ENCODE data around the gene C1orf174.

Gene C1orf174

DNA sequence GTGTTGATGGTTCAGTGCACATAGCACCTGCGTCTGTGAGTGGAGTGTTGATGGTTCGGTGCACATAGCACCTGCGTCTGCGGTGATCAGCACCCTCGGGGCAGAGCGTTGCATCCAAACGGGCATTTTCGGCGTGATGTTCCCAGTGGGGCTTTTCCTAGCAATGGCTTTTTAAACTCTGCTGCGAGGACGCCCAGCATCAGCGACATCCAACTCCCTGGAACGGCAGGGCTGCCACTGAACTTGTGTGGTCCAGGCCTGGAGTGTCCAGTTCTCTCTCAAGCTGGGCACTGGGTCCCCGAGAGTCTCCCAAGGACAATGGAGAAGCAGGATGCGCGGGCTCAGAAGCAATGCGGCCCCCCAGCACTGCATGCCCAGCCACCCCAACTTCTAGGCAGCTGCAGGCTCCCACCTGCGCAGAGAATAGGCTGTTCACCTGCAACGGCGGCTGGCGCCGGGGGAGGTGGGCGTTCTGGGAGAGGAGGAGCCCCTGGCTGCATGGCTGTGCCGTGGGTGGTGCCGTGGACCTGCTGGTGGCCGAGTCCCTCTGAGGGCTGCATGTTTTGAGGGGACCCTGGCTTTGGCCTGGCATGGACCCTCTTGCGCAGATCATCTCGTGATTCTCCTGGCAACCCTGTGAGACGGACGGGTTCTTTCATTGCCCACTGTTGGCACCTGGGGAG is 10.1 kb upstream of the C1orf174 start:
- DNase-seq (ENCODE audit: low read depth): no peak

DNA sequence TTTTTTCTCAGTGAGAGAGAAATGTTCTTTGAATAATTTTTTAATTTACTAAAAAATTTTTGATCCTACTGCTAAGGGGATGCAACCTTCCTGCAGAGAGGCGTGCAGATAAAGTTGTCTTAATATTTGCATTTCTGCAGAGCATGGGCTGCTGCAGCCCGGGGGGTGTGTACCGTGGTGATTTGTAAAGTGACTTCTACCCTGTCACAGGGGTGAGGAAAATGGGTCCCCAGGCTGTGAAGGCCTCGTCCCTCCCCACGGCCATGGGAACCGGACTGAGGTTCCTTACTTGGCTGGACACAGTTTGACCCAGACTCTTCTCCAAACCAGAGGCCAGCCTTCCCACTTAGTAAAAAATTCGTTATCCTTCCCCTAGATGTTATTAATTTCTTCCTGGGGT is 9.5 kb upstream of the C1orf174 start:
- DNase-seq (ENCODE audit: low read depth): no peak

DNA sequence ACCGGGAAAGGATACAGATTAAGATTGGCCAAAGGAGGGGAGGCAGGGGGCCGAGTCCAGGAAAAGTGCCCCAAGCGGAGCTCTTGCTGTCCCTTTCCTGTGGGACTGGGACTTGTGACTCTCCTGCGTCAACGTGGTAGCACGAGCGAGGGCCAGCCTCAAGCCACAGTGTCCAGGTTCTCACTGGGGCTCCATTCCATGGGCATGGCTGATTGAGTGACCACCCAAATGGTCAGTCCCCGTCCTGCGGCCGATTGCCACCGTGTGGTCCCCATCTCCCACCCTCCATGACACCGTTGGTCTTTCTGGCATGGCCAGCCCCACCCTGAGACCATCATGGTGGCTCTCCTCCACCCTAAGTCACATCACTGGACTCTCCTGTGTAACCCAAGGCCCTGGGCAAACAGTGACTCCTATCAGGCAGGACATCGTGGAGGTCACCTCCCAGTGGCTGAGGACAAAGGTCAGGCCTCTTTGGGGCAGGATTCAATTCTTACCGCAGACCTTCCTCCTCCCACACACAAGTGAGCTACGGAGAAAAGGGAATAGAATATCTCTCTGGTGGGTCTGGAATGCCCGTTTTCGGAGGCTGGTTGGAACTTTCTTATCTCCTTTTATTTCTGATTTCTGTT is 8.9 kb upstream of the C1orf174 start:
- no peak for DNase-seq (ENCODE audit: low read depth)

DNA sequence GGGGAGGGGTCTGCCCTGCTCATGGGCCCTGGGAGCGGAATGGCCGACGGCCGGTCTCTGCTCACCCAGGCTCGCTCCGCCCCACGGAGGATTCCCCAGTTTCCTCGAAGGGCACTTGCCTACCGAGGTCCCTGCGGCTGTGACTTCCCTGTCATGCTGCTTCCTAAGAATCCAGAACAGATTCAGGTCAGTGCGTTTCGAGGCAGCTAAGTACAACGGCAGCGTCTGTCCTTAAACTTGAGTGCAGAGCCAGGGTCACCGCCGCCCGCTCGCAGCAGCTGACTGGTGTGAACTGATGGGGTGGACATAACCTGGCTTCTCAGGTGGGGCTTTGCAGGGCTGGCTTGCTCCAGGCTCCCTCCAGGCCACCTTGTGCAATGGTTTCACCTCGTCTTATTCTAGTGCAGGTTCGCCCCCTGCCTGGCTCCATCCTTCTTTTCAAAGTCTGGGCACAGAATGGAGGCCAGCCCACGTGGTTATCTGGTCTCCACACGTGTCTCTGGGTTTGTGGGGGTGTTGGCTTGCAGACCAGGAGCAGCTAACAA is 7.6 kb upstream of the C1orf174 start:
- no peak for DNase-seq (ENCODE audit: low read depth)

DNA sequence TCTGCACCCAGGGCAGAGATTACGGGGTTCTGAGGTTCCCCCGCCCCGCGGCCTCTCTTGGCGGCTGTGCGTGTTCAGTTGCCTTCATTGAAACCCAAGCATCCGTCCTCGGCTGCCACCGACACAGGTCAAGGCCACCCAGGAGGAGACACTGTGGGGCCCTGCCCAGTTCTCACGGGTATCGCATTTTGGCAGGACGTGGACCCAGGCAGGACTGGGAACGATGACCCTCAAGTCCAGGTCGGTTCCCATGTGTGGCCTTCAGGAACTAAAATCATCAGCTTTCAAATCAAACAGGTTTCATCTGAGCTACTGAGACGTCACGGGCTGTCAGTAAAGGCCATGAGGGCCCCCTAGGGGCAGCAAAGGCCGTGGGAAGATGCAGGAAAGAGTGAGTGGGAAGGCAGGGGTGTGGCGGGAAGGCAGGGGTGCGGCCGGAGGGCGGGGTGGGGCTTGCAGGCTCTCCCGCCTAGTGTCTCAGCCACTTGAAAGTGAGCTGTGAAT is 7.0 kb upstream of the C1orf174 start:
- no peak for DNase-seq (ENCODE audit: low read depth)

DNA sequence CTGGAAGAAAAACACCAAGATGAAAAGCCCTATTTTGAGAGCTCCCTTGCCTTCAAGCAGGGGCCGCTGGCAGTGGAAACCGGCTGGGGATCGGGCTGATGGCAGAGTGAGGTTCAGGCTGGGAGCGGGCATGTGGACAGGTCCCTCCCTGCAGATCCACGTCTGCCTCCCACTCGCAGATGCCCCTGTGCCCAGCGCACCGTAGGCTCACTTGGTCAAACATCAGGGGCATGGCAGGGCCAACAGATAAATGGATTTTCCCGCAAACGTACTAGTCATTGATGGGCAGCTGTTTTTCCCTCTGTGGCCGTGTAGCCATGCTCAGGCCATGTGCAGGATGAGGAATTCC is 6.6 kb upstream of the C1orf174 start:
- no peak for DNase-seq (ENCODE audit: low read depth)

DNA sequence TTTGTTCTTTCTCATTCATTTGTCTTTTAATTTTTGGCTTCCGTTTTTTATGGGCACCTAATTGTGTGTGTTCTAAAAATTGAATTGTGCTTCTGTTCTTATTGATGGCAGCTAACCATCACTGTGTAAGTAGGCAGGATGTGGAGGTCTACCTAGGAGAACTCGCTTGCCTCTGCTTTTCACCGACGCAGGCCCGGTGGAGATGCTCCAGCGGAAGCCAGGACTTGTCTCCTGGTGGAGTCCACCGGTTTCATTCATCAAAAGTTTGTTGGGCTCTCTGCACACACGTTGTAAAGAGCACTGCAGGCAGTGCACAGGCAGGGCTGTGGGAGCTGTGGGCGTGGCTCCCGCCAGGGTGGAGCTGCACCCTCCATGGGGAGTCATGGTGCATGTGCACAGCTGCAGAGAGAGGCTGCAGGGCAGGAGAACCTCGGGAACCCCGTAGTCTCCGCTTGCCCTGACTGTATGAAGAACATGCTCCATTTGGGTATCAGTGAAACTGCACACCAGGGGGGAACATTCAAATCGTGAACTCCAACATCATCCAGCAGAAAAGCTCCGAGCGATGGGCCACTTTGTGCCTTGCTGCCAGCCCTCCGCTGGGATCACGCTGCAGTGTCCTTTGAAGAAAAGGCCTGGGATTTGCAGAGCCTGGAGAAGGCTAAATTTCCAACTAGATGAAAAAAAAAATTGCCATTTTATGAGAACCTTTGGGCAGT is 6.0 kb upstream of the C1orf174 start:
- DNase-seq (ENCODE audit: low read depth): no peak

DNA sequence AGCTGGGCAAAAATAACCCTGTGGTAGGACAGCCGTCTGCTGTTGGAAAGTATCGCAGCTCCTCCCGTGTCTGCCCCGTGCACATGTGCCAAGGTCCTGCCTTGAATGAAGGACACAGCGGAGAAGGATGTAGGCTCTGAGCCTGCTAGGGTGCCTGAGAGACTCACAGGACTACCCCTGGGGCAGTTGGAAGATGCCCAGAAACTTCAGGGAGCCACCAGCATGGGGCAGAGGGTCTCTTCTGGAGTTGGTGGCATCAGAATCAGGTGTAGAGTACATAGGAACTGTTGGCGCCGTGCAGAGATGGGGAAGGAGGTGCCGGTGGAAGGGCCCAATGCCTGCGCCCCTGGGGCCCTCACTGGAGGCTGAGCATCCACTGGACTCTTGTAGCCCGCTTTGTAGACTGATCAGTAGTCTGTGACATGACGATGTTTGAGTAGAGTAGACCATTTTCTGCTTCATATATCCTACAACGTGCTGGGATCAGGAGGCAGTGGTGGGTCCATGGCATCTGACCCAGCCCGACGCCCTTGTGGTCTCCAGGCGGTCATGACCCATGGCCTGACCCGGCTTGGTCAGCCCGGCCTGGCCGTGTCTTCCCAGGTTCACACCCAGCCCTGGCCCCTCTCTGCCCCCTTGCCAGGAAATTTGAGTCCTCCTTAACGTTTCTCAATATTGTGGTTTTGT is 5.3 kb upstream of the C1orf174 start:
- DNase-seq (ENCODE audit: low read depth): no peak

DNA sequence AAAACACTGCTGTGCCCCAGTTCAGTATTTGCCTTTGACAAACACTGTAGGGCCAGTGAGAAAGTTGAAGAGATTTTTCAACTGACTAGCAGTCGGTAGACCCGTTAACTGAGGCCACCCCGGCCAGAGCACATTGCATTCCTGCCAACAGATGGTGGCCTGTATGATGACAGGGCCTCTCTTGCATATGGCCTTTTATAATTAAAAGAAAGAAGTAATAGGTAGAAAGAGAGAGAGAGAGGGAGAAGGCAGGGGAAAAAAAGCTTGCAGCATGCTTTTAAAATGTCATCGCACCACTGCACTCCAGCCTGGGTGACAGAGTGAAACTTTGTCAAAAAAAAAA is 4.7 kb upstream of the C1orf174 start:
- DNase-seq (ENCODE audit: low read depth): no peak

DNA sequence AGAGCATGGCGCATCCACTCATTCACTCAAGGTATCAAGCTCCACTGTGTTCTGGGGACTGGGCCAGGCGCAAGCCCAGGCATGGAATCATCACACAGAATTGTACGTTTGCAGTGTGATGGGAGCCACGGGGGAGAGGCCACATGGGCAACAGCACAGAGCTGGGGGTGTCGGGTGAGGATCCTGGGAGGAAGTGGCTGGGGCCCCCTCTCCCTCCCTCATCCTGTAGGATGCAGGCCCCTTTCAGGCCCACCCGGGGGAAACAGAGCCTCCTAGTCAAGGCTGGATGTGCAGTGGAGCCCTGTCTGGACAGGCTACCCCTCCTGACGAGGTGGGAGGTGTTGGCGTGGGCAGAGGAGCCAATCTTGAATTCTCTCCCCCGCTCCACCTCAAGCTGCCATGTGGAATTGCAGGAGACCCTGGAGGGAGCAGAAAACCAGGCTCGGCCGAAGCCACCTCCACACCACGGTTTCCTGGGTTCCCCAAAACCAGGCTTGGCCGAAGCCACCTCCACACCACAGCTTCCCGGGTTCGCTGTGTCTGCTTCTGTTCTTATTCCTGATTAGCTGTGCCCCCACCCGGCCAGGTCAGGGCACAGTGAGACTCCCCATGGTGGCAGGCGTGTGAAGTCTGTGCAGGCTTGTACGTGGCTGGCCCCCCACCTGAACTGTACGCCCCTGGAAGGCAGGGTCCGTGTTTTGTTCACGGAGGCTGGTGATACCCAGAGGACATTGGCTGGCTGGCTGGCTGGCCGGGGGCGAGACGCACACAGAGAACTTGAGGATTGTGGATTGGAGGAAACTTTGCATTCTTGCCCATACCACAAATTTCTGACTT is 4.2 kb upstream of the C1orf174 start:
- no peak for DNase-seq (ENCODE audit: low read depth)

DNA sequence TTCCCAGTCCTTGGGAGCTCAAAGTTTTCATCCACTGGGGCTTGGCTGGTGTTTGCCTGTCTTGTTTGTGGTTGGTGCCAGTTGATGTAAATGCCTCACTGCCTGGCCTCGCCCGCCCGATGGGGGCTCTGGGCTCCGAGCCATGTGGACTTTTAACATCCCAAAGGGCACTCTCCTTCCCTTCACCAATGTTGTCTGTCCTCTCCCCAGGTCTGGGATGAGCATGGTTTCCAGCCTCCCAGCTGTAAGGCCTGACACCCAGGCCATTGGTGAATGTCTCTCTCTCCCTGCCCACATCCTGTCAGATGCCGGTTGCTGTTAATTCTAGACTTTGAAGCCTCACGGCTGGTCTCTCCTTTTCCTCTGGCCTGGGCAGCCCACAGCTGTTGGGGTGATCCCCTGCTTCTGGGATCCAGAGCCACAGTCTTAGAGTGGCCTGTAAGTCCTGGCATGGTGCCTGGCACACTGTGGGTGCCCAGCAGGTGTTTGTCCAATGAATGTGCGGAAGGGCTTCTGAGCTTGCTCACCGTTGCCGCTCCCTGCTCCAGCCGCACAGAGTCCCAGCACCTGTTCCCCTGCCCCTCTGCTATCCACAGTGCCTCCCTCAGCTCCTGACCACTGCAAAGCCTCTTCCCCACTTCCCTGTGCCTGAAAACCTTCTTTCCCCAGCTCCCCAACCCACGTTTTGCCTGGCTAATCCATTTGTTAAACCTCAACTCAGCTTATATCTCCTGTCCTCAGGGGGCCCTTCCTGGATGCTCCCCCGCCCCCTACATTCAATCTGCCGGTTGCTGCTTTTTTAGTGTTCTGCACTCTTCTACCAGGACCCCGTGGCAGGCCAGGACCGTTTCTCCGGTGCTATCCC is 3.3 kb upstream of the C1orf174 start:
- DNase-seq (ENCODE audit: low read depth): no peak

DNA sequence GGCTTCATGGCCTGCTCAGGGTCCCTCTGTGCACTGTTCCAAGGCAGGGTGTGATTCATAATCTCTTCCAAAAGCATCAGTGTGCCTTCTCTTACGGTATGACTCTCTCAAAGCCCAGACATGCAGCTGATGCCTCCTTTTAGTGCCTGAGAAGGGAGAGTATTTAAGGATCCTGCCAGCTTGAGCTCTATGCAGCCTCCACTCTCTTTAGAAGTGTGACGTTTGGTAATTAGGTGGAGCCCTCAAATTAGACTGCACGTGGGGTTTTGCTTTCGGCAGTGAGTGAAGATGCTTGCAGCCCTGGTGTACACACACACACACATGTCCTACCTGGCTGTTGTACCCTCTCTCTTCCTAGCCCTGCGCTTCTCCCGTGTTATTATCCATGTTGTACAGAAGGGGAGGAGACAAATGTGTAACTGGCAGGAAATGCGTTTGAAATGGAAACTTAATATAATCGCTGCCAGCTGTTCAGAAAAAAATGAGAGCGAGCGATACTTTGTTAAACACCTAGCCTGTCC is 2.6 kb upstream of the C1orf174 start:
- DNase-seq (ENCODE audit: low read depth): no peak

DNA sequence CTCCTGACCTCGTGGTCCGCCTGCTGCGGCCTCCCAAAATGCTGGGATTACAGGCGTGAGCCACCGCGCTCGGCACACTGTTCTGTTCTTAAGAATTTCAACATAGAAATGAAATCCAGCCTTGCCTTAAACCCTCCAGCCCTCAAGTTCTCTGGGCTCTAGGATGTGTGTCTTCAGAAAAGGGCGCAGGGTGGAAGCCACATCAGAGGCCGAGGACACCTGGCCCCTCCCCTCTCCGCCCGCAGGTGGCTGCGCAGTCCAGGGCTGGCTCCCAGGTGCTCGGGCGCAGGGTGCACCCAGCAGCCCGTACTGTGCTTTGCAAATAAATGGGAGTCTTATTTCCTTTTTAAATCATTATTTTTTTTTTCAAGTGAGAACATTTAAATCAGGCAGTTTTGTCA is 2.0 kb upstream of the C1orf174 start:
- no peak for DNase-seq (ENCODE audit: low read depth)

DNA sequence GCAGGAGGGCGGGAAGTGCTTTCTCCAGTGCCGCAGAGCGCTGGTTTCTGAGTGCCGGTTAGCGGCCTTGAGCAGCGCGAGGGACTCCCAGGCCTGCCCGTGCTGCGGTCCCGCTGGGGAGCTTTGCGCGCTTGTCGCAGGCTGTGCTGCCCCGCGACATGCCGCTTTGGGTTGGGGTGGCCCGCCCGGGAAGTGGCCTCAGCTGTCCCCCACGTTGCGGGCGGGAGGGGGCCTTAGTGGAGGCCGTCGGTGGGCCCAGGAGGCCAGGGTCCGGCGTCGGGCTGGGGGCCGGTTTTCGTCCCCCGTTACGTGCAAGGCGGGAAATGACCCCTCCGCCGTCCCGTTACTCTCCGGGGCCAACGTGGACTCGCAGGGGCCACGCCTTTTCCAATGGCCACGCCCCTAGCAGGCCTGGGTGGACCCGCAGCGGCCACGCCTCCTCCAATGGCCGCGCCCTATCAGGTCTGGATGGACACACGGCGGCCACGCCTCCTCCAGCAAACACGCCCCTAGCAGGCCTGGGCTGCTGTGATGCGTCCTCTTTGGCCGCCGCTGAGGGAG is 977 bp upstream of the C1orf174 start:
- DNase-seq (ENCODE audit: low read depth): peak; percentile 59

DNA sequence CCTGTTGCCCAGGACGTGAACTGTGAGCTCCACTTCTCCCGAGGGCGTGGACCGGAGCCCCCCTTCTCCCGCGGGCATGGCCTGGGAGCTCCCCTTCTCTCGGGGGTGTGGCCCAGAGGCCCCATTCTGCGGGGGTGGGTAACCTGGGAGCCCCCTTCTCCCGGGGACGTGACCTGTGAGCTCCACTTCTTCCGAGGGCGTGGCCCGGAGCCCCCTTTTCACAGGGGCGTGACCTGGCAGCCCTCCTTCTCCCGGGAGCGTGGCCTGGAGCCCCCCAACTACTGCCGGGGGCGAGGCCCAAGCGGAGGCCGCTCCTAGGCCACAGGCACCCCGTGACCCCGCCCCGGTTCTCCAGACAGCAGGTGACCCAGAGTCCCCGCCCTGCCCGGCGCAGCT is 320 bp downstream of the C1orf174 start:
- DNase-seq (ENCODE audit: low read depth): peak; percentile 20

DNA sequence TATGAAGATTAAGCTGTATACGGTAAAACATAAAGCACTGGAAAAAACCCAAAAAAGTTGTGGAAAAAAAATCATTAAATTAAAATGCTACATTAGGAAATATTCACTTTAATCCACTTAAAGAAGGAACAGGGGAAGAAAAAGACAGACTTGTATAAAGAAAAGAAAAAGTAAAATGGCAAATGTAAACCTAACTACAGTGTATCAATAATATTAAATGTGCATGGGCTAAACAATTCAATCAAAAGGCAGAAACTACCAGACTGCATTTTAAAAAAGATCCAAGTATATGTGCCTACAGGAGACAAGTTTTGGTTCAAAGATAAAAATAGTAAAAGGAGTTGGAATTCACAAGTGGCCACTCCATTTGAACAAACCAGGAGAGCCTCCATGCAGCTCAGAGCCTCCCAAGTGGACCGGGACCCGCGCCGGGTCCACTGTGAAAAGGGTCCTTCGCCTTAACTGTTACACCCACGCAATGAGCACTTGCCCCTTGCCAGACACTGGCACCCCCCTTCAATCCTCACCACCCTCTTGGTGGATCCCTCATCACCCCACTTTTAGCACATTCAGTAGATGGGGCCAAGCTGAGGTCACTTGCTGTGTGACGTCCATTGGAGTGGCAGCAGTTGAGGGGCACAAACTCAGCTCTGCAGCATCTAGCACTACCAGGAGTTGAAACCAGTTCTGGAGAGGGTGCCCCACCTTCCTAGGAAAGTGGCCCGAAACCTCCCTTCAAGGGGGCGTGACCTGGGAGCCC is 898 bp downstream of the C1orf174 start:
- DNase-seq (ENCODE audit: low read depth): no peak

DNA sequence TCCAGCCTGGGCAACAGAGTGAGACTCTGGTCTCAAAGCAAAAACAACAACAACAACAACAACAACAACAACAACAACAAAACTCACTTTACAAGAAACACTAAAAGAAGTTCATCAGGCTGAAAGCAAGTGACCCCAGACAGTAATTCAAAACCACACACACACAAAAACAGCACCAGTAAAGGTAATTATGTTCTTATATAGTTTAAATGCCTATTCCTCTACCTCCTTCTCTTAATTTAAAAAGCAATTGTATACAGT is 1.7 kb downstream of the C1orf174 start:
- no peak for DNase-seq (ENCODE audit: low read depth)

DNA sequence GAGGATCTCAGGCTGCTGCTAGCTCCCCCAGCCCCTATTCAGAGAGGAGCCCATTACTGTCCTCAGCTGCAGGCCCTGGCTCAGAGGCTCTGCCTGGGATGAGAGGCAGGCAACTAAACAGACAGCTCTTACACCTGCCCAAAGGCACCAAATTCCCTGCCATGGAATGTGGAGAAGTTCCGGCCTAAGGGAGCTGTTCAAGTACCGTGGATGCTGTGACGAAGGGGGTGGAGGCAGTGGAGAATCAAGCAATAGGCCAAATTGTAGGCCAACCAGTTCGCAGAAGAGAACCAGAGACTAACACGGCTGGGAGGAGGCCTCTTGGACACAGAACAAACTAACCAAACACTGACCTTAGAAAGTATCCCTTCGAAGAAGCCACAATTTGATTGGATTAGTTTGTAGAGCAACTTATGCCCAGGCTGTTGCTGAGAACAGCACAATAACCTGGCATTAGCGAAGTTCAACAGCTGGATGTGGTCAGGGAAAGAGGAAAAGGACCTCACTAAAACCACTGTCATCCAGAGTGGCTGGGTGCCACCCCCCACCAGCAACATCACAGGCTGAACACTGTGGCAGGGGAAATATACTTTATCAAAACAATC is 3.6 kb downstream of the C1orf174 start:
- DNase-seq (ENCODE audit: low read depth): no peak

DNA sequence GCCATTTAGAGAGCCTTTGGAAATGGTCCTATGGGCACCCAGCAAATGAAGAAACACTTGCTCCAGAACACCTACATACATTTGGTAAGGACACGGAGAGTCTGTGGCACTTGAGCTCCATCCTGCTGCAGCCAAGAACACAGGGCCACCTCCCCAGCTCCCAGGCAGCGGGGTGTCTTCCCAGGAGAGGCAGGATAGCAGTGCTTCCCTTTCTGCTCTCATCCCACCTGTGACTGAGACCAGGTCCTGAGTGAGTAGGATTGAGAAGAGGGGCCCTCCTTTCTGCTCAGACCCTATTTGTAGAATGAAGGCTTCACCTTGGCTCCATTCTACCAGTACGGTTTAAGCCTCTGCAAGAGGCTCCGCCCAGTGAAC is 4.1 kb downstream of the C1orf174 start:
- DNase-seq (ENCODE audit: low read depth): no peak

All from activated T-helper 1 cell treated with Interleukin-2 at 50 U/mL for 16 hours (primary cell).